Common myeloid progenitor, CD34-positive (primary cell): ENCODE measurements around the gene ERCC3.

Source experiments
- CTCF ChIA-PET: fragments of 350-600 bp; sonication (Branson Sonifier 250); formaldehyde crosslinking; loops from one replicate; lab custom pipeline; 2021; ENCODE audit warnings: antibody characterized with exemption; lab: Charles Lee
- POLR2A ChIA-PET: fragments of 350-600 bp; sonication (Branson Sonifier 250); formaldehyde crosslinking; loops from one replicate; lab custom pipeline; 2021; ENCODE audit warnings: antibody characterized with exemption; lab: Charles Lee
- DNase-seq, 3 donors: peaks; one replicate each; pipeline versions ENCODE4 v3.0.0 to v3.0.0-alpha.2; 2013
- H3K27ac ChIP-seq, 2 experiments: 1 replicate in 1 of 2; 2 replicates in 1 of 2; pipeline ENCODE4 v1.7.0; 2013; ENCODE audit warnings: inconsistent platforms in 2 of 2, low read length in 2 of 2, mild to moderate bottlenecking in 2 of 2, low read depth in 1 of 2, moderate library complexity in 1 of 2; ENCODE audit not compliant: severe bottlenecking in 2 of 2, insufficient read depth in 1 of 2, poor library complexity in 1 of 2
- H3K27me3 ChIP-seq, 5 experiments: replicated peaks in 2 of 5; 1 replicate in 3 of 5; 2 replicates in 2 of 5; pipeline versions ENCODE4 v1.6.1 to v1.7.0; 2013; ENCODE audit warnings: low read length in 4 of 5, mild to moderate bottlenecking in 2 of 5, moderate library complexity in 2 of 5, inconsistent platforms in 1 of 5; ENCODE audit not compliant: insufficient read depth in 5 of 5, control insufficient read depth in 4 of 5
- H3K36me3 ChIP-seq, 4 experiments: 1 replicate in 2 of 4; 2 replicates in 2 of 4; pipeline versions ENCODE4 v1.6.1 to v1.7.0; 2013; ENCODE audit warnings: low read length in 3 of 4, control low read depth in 1 of 4, mild to moderate bottlenecking in 1 of 4; ENCODE audit not compliant: control insufficient read depth in 4 of 4, insufficient read depth in 4 of 4
- H3K4me1 ChIP-seq, 4 experiments: 1 replicate in 3 of 4; 2 replicates in 1 of 4; pipeline versions ENCODE4 v1.6.1 to v1.7.1; 2013; ENCODE audit warnings: low read length in 3 of 4, mild to moderate bottlenecking in 3 of 4, control low read depth in 1 of 4, inconsistent platforms in 1 of 4, moderate library complexity in 1 of 4; ENCODE audit not compliant: control insufficient read depth in 4 of 4, insufficient read depth in 4 of 4; ENCODE audit errors: control extremely low read depth in 1 of 4
- H3K4me3 ChIP-seq, 7 experiments: 1 replicate in 4 of 7; 2 replicates in 3 of 7; pipeline versions ENCODE4 v1.5.1 to v1.7.0; 2013; ENCODE audit warnings: mild to moderate bottlenecking in 7 of 7, low read length in 6 of 7, moderate library complexity in 6 of 7, inconsistent platforms in 2 of 7, low read depth in 2 of 7, control low read depth in 1 of 7; ENCODE audit not compliant: insufficient read depth in 4 of 7, control insufficient read depth in 1 of 7; ENCODE audit errors: extremely low read depth in 1 of 7
- H3K9me3 ChIP-seq, 5 experiments: 1 replicate in 4 of 5; 2 replicates in 1 of 5; pipeline versions ENCODE4 v1.6.1 to v1.7.1; 2013; ENCODE audit warnings: low read length in 4 of 5, mild to moderate bottlenecking in 2 of 5, inconsistent platforms in 1 of 5, low read depth in 1 of 5, moderate library complexity in 1 of 5; ENCODE audit not compliant: control insufficient read depth in 4 of 5, insufficient read depth in 2 of 5; ENCODE audit errors: control extremely low read depth in 1 of 5
- WGBS: methylation state at CpG from one replicate; pipeline ENCODE4 v1.1.5; 2013; ENCODE audit not compliant: insufficient coverage; 5-methylcytosine and 5-hydroxymethylcytosine counted together

Gene ERCC3

GRCh38 chr2:127270663-127271062 is 23.3 kb downstream of the ERCC3 start:
- ChIA-PET POLR2A (no interaction called here), CTCF (interaction anchor here (1.1 to 1.6 kb wide), 2 partner anchors 9 to 203 kb away, joined by 3 to 7 read pairs; no protein-coding TSS in a partner anchor)
- Histone ChIP-seq H3K4me1 (no peaks in the 10 kb centered on the region), H3K4me3 (no peak overlapping the region), H3K27me3 (no peaks in the 10 kb centered on the region), H3K36me3 (peaks cover 20 to 83% (median 62%) of the 10 kb centered on the region in 4 experiments), H3K9me3 (no peaks in the 10 kb centered on the region), H3K27ac (no peak overlapping the region)
- 100% methylated on average over 5 of the region's 5 CpGs for WGBS
- DNase-seq, result no peak

DNA sequence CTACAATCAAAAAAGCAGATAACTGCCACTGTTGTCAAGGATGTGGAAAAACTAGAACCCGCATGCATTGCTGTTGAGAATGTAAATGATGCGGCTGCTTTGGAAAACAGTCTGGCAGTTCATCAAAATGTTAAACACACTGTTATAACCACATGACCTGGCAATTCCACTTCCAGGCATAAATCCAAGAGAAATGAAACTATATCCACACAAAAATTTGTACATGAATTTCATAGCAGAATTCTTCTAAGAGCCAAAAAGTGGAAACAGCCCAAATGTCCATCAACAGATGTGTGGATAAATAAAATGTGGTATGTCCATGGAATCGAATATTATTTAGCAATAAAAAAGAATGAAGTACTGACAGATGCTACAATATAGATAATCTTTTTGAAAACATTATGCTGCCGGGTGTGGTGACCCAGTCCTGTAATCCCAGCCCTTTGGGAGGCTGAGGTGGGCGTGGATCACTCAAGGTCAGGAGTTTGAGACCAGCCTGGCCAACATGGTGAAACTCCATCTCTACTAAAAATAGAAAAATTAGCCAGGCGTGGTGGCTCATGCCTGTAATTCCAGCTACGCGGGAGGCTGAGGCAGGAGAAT is 32.0 kb downstream of the ERCC3 start:
- Histone ChIP-seq H3K36me3 (peaks cover 18 to 69% (median 43%) of the 10 kb centered on the region in 4 experiments), H3K4me3 (no peak overlapping the region), H3K9me3 (no peaks in the 10 kb centered on the region), H3K27me3 (no peaks in the 10 kb centered on the region), H3K27ac (no peak overlapping the region), H3K4me1 (peaks cover 0 to under 1% (median 0%) of the 10 kb centered on the region in 4 experiments)
- POLR2A ChIA-PET, result no interaction called here
- CTCF ChIA-PET, result no interaction called here
- no peak for DNase-seq
- WGBS, result 92% methylated on average over 4 of the region's 8 CpGs

- Histone ChIP-seq H3K27ac (no peak overlapping the region), H3K9me3 (no peaks in the 10 kb centered on the region), H3K4me3 (no peak overlapping the region), H3K36me3 (peaks cover 20 to 74% (median 49%) of the 10 kb centered on the region in 4 experiments), H3K27me3 (no peaks in the 10 kb centered on the region), H3K4me1 (peaks cover 0 to 15% (median 0%) of the 10 kb centered on the region in 4 experiments)
- WGBS, result 97% methylated on average over 5 of the region's 5 CpGs
- CTCF ChIA-PET, result no interaction called here
- POLR2A ChIA-PET, result interaction anchor here (0.6 kb wide), 1 partner anchor 204 kb away, joined by 3 read pairs; no protein-coding TSS in a partner anchor
- no peak for DNase-seq
Measured at GRCh38 chr2:127259355-127259754, 34.6 kb downstream of the ERCC3 start.

GRCh38 chr2:127256866-127257265 is 37.1 kb downstream of the ERCC3 start:
- H3K4me1 ChIP-seq, result peaks cover 0 to 15% (median 0%) of the 10 kb centered on the region in 4 experiments
- 94% methylated on average over 3 of the region's 8 CpGs for WGBS

DNA sequence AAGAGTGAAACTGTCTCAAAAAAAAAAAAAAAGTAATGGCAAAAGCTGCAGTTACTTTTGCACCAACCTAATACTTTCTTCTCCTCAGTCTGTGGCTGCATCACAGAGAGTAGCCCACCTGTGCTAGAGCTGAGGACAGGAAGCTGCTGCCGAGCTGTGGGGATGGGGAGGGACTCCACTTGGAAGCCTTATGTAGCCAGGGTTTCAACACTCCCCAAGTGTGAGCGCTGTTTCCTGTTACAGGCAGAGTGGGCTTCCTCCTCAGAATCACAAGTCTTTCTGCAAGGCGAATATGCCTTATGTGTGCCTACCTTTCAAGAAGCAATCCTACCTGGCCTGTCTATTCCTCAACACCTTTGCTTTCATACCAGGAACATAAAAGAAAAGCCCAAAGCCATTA is 37.6 kb downstream of the ERCC3 start:
- H3K36me3 ChIP-seq, result peaks cover 20 to 54% (median 40%) of the 10 kb centered on the region in 4 experiments
- H3K4me1 ChIP-seq, result peaks cover 0 to 15% (median 0%) of the 10 kb centered on the region in 4 experiments
- no peak overlapping the region for H3K4me3 ChIP-seq
- POLR2A ChIA-PET, result no interaction called here
- H3K27ac ChIP-seq, result no peak overlapping the region
- H3K27me3 ChIP-seq, result no peaks in the 10 kb centered on the region
- DNase-seq, result no peak
- CTCF ChIA-PET, result no interaction called here
- 58% methylated on average over 2 of the region's 3 CpGs for WGBS
- H3K9me3 ChIP-seq, result no peaks in the 10 kb centered on the region

More at GRCh38 chr2:127256866-127257265, 37.1 kb downstream of the ERCC3 start:
- H3K4me3 ChIP-seq, result no peak overlapping the region
- H3K36me3 ChIP-seq, result peaks cover 20 to 59% (median 44%) of the 10 kb centered on the region in 4 experiments
- no peak for DNase-seq
- no peaks in the 10 kb centered on the region for H3K27me3 ChIP-seq
- H3K9me3 ChIP-seq, result no peaks in the 10 kb centered on the region
- H3K27ac ChIP-seq, result no peak overlapping the region
- CTCF ChIA-PET, result no interaction called here
- POLR2A ChIA-PET, result no interaction called here

DNA sequence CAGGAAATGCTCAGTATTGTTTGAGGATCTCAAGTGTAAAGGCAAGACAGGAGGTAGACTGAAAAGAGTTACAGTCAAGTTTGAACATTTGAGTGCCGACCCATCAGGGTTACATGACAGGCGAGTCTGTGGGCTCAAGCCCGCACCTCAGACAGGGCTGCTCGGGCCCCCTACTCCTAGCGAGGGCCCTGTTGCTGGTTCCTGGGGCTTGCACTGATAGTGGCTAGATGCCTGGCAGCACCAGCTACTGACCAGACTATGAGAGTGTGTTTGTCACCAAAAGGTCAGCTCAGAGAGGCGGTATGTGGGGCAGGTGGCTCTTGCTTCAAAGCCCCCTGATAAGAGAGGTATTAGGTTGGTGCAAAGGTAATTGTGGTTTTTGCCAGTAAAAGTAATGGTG is 38.2 kb downstream of the ERCC3 start:
- H3K36me3 ChIP-seq, result peaks cover 15 to 47% (median 35%) of the 10 kb centered on the region in 4 experiments
- ChIA-PET POLR2A (no interaction called here), CTCF (no interaction called here)
- no peak overlapping the region for H3K4me3 ChIP-seq
- peaks cover 0 to 15% (median 0%) of the 10 kb centered on the region in 4 experiments for H3K4me1 ChIP-seq
- H3K27ac ChIP-seq, result no peak overlapping the region
- no peaks in the 10 kb centered on the region for H3K9me3 ChIP-seq
- WGBS, result 98% methylated on average over 6 of the region's 6 CpGs
- DNase-seq, result no peak
- no peaks in the 10 kb centered on the region for H3K27me3 ChIP-seq

DNA sequence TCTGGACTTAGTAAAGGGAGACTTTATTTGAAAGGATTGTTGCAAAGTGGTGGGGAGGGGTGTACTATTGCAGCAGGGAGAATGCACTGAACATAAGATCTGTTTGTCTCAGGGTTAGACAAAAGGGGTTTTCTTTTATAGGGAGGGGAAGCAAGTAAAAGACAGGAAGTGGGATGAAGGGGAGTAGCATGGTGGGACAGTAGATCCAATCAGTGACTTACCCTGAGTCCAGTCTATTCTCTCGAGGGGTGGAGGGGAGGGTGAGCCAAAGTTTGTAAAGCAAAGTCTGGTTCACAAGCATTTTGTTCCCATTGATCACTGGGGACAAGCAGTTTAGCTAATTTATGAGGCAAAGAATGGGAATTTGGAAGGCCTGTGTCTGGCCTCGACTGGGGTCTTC is 38.8 kb downstream of the ERCC3 start:
- no peak overlapping the region for H3K4me3 ChIP-seq
- no peak overlapping the region for H3K27ac ChIP-seq
- no peaks in the 10 kb centered on the region for H3K9me3 ChIP-seq
- ChIA-PET CTCF (no interaction called here), POLR2A (no interaction called here)
- no peaks in the 10 kb centered on the region for H3K27me3 ChIP-seq
- H3K4me1 ChIP-seq, result peaks cover 0 to 15% (median 0%) of the 10 kb centered on the region in 4 experiments
- no peak for DNase-seq
- peaks cover 15 to 42% (median 32%) of the 10 kb centered on the region in 4 experiments for H3K36me3 ChIP-seq
- WGBS, result no CpG with 5 or more reads among the region's 2 CpGs
